ENCODE results near the gene RCAN2.

GRCh38 chr6:46456297-46456696, 35.0 kb downstream of the RCAN2 start:
- TF ChIP-seq CTCF (conservative IDR thresholded peaks at IDR 0.05 in 1 of 2, IDR thresholded peaks at IDR 0.05 in 1 of 2; ENCODE audit: extremely low read depth in 1 of 2, insufficient read depth in 1 of 2, low read depth in 1 of 2, low read length in 2 of 2) (no peak), EZH2 (IDR thresholded peaks at IDR 0.05; ENCODE audit: borderline replicate concordance, low read length) (no peak)

Data from mammary epithelial cell (primary cell).